ENCODE results near the gene NOTCH3.

DNA sequence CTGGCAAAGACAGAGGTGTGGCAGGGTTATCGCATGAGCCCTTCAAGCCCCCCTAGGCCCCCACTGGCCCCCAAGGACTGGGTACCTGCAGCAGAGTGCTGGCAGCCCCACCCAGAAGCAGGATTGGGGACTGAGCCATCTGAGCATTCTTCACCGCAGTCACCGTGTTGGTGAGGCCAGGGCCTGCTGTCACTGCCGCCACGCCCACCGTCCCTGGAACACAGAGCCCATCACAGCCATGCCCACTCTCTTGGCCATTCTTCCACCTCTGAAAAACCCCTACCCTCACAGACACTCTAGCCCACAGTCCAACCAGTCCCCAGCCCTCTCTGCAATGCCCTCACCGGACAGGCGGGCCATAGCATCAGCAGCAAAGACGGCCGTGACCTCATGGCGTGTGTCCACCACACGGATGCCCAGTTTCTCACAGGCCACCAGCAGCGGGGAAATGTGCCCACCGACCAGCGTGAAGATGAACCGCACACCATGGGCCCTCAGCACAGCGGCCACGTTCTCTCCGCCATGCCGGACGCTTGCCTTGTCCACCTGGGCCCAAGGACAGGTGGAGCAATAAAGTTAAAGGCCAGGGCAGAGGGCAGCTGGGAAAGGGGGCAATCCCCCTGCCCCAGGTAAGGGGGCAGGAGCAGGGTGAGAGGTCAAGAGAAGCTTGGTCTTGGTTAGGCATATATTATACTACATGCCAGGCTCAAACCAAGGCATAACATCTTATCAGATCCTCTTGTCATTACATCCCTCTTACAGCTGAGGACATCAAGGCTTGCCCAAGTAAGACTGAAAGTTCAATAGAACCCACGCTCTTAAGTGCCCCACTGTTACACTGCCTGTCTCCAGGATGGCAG is 77.5 kb downstream of the NOTCH3 start:
- no peak for TF ChIP-seq CTCF (IDR thresholded peaks at IDR 0.05; ENCODE audit: borderline replicate concordance, extremely low read depth, low read length, poor library complexity, severe bottlenecking)
- TF ChIP-seq EZH2 (IDR thresholded peaks at IDR 0.05; ENCODE audit: borderline replicate concordance, low read depth, low read length, severe bottlenecking): no peak
